ENCODE results near the gene CNOT6L. TPM values are rescaled to one million over a fixed set of nuclear protein-coding genes. Genes with fewer than 3 reads are reported as not detected.

The CNOT6L gene
- total RNA-seq, 2 donors from 2014 or later: 32.4 to 56.6 TPM

DNA sequence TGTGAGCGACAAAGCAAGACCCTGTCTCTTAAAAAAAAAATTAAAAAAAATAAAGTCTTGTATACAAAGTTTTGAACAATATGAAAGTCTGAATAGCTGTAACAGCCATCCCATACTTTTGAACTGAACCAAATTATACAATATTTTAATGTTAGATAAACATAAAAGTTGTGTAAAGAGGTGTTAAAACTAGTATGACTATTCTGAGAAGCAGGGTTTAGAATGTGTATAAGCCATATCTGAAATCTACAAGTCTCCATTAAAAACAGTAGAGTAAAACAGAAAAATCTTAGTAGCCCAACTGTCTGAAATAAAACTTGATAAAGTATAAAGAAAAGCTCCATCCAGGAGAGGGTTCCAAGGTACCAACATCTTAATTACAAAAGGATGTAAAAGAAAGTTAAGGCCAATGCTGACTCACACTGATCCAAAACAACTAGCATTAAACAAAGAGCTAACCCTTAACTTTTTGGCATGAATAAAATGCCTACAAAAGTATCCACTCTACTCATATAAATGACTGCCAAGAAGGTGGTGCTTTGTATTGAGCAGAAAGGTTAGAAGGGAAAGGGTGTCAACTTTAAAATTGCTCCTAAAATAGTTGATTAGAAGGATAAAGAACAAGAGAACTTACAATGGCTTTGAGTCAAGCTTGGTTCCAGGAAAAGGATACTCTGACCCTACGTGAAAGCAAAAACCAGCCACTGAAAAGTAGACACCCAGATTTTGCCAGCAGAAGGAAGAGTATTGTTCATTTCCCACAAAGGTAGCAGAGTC lies 18.5 kb downstream of the CNOT6L start:
- Histone ChIP-seq H3K4me3 (no peak overlapping the region), H3K9ac (ENCODE audit: low read depth in 2 of 2, low read length in 2 of 2) (no peak overlapping the region), H3K36me3 (no peaks in the 10 kb centered on the region), H3K27ac (no peak overlapping the region), H3K9me3 (no peaks in the 10 kb centered on the region), H3K27me3 (no peaks in the 10 kb centered on the region), H3K4me1 (peaks cover 8% of the 10 kb centered on the region)
- TF ChIP-seq, protein P1, sequence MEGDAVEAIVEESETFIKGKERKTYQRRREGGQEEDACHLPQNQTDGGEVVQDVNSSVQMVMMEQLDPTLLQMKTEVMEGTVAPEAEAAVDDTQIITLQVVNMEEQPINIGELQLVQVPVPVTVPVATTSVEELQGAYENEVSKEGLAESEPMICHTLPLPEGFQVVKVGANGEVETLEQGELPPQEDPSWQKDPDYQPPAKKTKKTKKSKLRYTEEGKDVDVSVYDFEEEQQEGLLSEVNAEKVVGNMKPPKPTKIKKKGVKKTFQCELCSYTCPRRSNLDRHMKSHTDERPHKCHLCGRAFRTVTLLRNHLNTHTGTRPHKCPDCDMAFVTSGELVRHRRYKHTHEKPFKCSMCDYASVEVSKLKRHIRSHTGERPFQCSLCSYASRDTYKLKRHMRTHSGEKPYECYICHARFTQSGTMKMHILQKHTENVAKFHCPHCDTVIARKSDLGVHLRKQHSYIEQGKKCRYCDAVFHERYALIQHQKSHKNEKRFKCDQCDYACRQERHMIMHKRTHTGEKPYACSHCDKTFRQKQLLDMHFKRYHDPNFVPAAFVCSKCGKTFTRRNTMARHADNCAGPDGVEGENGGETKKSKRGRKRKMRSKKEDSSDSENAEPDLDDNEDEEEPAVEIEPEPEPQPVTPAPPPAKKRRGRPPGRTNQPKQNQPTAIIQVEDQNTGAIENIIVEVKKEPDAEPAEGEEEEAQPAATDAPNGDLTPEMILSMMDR (IDR thresholded peaks at IDR 0.05): no peak
- intact Hi-C loops (cut with DNase I): no loop called here
- no peak for DNase-seq

DNA sequence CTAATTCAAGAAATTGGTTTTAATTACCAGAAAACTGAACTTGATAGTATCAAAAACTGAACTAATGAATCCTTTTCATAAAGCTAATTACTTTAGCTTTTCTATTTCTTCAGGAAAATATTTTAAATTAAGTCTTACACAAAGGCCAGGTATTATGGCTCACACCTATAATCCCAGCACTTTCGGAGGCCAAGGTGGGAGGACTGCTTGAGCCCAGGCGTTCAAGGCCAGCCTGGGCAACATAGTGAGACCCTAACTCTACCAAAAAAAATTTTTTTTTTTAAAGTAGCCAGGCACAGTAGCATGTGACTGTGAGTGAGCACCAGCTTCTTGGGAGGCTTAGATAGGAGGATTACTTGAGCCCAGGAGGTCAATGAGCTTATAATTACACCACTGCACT lies 19.1 kb downstream of the CNOT6L start:
- Histone ChIP-seq H3K9me3 (no peaks in the 10 kb centered on the region), H3K4me3 (no peak overlapping the region), H3K27ac (no peak overlapping the region), H3K9ac (ENCODE audit: low read depth in 2 of 2, low read length in 2 of 2) (no peak overlapping the region), H3K27me3 (no peaks in the 10 kb centered on the region), H3K36me3 (no peaks in the 10 kb centered on the region), H3K4me1 (peaks cover 8% of the 10 kb centered on the region)
- DNase-seq: no peak
- TF ChIP-seq, protein P1 (IDR thresholded peaks at IDR 0.05): no peak
- intact Hi-C loops (cut with DNase I): no loop called here

DNA sequence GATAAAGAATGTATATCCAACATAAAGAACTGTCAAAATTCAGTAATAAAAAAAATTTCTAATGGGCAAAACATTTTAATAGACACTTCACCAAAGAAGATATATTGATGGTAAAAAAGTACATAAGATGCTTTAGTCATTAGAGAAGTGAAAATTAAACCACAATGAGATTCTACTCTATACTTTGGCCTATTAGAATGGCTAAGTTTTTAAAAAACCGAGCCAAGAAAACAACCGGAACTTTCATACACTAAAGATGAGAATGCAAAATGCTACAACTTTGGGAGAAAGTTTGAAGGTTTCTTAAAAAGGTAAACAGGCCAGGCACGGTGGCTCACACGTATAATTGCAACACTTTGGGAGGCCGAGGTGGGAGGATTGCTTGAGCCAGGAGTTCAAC lies 20.8 kb downstream of the CNOT6L start:
- intact Hi-C loops (cut with DNase I): no loop called here
- Histone ChIP-seq H3K27me3 (no peaks in the 10 kb centered on the region), H3K36me3 (no peaks in the 10 kb centered on the region), H3K4me3 (no peak overlapping the region), H3K9me3 (no peaks in the 10 kb centered on the region), H3K27ac (no peak overlapping the region), H3K9ac (ENCODE audit: low read depth in 2 of 2, low read length in 2 of 2) (no peak overlapping the region), H3K4me1 (peaks cover 8% of the 10 kb centered on the region)
- TF ChIP-seq, protein P1 (IDR thresholded peaks at IDR 0.05): no peak
- DNase-seq: no peak

DNA sequence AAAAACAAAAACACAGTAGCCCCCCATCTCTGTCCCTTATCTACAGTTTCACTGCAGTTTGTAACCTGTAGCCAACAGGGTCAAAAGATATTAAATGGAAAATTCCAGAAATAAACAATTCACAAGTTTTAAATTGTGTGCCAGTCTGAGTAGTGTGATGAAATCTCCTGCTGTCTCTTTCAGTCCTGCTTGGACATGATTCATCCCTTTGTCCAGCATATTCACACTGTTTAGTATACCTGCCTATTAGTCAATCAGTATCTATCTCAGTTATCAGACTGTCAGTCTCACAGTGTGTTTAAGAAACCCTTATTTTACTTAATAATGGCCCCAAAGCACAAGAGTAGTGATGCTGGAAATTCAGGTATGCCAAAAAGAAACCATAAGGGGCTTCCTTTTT lies 21.9 kb downstream of the CNOT6L start:
- H3K4me1 ChIP-seq: peaks cover 8% of the 10 kb centered on the region
- no peak overlapping the region for H3K9ac ChIP-seq (ENCODE audit: low read depth in 2 of 2, low read length in 2 of 2)
- no peaks in the 10 kb centered on the region for H3K36me3 ChIP-seq
- no peak overlapping the region for H3K27ac ChIP-seq
- DNase-seq: no peak
- TF ChIP-seq, protein P1 (IDR thresholded peaks at IDR 0.05): no peak
- H3K4me3 ChIP-seq: no peak overlapping the region
- intact Hi-C loops (cut with DNase I): no loop called here
- H3K27me3 ChIP-seq: no peaks in the 10 kb centered on the region
- H3K9me3 ChIP-seq: no peaks in the 10 kb centered on the region

DNA sequence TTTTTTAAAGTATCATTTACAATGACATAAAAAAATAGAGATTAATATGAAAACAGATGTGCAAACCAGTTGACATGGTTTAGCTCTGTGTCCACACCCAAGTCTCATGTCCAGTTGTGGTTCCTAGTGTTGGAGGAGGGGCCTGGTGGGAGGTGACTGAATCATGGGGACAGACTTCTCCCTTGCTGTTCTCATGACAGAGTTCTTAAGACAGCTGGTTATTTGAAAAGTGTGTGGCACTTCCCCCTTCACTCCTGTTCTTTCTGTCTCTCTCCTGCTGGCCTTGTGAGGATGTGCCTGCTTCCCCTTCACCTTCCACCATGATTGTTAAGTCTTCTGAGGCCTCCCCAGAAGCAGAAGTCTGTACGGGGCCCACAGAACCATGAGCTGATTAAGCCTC lies 23.8 kb downstream of the CNOT6L start:
- intact Hi-C loops (cut with DNase I): no loop called here
- Histone ChIP-seq H3K9ac (ENCODE audit: low read depth in 2 of 2, low read length in 2 of 2) (no peak overlapping the region), H3K4me1 (no peaks in the 10 kb centered on the region), H3K9me3 (no peaks in the 10 kb centered on the region), H3K27ac (no peak overlapping the region), H3K27me3 (no peaks in the 10 kb centered on the region), H3K36me3 (no peaks in the 10 kb centered on the region), H3K4me3 (no peak overlapping the region)
- TF ChIP-seq, protein P1 (IDR thresholded peaks at IDR 0.05): no peak
- DNase-seq: no peak

All from colonic mucosa (tissue), 4 donors.